Vagina (tissue), 2 donors: Measurements from ENCODE around the gene FCN3. TPM values are rescaled to one million over a fixed set of nuclear protein-coding genes. Genes with fewer than 3 reads are reported as not detected.

Source experiments
- DNase-seq, 2 donors: peaks; one replicate each; pipeline ENCODE4 v3.0.0-alpha.2; 2017; ENCODE audit errors: extremely low spot score in 2 of 2
- H3K27ac ChIP-seq: fragments of 200-600 bp; sonication (generic); one replicate; pipeline ENCODE4 v1.5.1; 2019
- H3K27me3 ChIP-seq: fragments of 200-600 bp; sonication (generic); one replicate; pipeline ENCODE4 v1.5.1; 2019
- H3K36me3 ChIP-seq, 2 donors: fragments of 200-600 bp; sonication (generic); one replicate each; pipeline ENCODE4 v1.5.1; 2017 to 2019
- H3K4me1 ChIP-seq: fragments of 200-600 bp; sonication (generic); one replicate; pipeline ENCODE4 v1.5.1; 2019
- H3K4me3 ChIP-seq, 2 donors: fragments of 200-600 bp; sonication (generic); 1 replicate in 1 of 2; 2 replicates in 1 of 2; pipeline ENCODE4 v1.5.1; 2016 to 2019
- H3K9me3 ChIP-seq: fragments of 200-600 bp; sonication (generic); one replicate; pipeline ENCODE4 v1.5.1; 2019
- POLR2A ChIP-seq, 2 donors: fragments of 450-650 bp; IDR thresholded peaks; one replicate each; pipeline ENCODE4 v1.6.1; 2017; ENCODE audit warnings: antibody characterized with exemption in 2 of 2, mild to moderate bottlenecking in 2 of 2, moderate library complexity in 2 of 2
- POLR2AphosphoS5 ChIP-seq, 2 donors: sonication (generic); formaldehyde crosslinking; IDR thresholded peaks; one replicate each; pipeline ENCODE4 v1.9.0; 2017; ENCODE audit warnings: antibody characterized with exemption in 2 of 2, mild to moderate bottlenecking in 2 of 2, low read depth in 1 of 2; ENCODE audit not compliant: insufficient read depth in 1 of 2
- intact Hi-C: fragments of 100-400 bp; cut with DNase I; formaldehyde crosslinking; loops from one replicate; pipeline ENCODE4 v1.15.1; 2023
- total RNA-seq: library from RNA; depleted of rRNA; stranded (reverse); fragments of >200 nt; gene quantifications from one replicate; pipeline ENCODE4 v1.2.3, GENCODE V29; 2016
- TF ChIP-seq, protein P1 (sequence below), 3 experiments: fragments of 450-650 bp in 2 of 3; fragments of 200-600 bp in 1 of 3; sonication (generic) in 1 of 3; IDR thresholded peaks; one replicate each; pipeline ENCODE4 v1.5.1; 2017 to 2019; ENCODE audit warnings: antibody characterized with exemption in 3 of 3, mild to moderate bottlenecking in 2 of 3, moderate library complexity in 2 of 3

FCN3 gene
- total RNA-seq, 1 donor from 2014 or later = 1.7 TPM

DNA sequence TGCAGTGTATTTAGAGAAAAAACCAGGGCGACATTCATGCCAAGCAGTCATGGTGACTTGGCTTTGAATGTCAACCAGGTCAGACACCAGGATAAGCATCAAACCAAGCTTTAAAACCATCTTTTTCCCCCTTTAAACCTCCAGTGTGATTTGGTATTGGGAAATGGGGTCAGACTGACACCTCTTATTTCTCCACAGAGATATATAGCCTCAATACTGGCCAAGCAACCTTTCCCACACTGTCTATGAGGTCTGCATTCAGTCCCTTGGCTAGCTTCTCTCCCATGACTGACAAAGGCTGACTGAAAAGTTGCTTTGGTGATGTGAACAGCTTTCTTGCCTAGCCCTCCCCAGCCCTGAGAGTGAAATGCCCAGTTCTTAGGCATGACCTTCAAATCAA is 39.5 kb upstream of the FCN3 start:
- intact Hi-C loops = no loop called here
- TF ChIP-seq, protein P1, sequence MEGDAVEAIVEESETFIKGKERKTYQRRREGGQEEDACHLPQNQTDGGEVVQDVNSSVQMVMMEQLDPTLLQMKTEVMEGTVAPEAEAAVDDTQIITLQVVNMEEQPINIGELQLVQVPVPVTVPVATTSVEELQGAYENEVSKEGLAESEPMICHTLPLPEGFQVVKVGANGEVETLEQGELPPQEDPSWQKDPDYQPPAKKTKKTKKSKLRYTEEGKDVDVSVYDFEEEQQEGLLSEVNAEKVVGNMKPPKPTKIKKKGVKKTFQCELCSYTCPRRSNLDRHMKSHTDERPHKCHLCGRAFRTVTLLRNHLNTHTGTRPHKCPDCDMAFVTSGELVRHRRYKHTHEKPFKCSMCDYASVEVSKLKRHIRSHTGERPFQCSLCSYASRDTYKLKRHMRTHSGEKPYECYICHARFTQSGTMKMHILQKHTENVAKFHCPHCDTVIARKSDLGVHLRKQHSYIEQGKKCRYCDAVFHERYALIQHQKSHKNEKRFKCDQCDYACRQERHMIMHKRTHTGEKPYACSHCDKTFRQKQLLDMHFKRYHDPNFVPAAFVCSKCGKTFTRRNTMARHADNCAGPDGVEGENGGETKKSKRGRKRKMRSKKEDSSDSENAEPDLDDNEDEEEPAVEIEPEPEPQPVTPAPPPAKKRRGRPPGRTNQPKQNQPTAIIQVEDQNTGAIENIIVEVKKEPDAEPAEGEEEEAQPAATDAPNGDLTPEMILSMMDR (IDR thresholded peaks at IDR 0.05) = no peak
- no peak for TF ChIP-seq POLR2A (IDR thresholded peaks at IDR 0.05)
- no peak for TF ChIP-seq POLR2AphosphoS5 (IDR thresholded peaks at IDR 0.05; ENCODE audit: insufficient read depth in 1 of 2, low read depth in 1 of 2)
- H3K27me3 ChIP-seq = no peaks in the 10 kb centered on the region
- H3K36me3 ChIP-seq = peaks cover 0 to 92% of the 10 kb centered on the region in 2 donors
- DNase-seq = no peak
- peaks cover 29% of the 10 kb centered on the region for H3K4me1 ChIP-seq
- H3K9me3 ChIP-seq = no peaks in the 10 kb centered on the region
- no peak overlapping the region for H3K27ac ChIP-seq
- H3K4me3 ChIP-seq = no peak overlapping the region

DNA sequence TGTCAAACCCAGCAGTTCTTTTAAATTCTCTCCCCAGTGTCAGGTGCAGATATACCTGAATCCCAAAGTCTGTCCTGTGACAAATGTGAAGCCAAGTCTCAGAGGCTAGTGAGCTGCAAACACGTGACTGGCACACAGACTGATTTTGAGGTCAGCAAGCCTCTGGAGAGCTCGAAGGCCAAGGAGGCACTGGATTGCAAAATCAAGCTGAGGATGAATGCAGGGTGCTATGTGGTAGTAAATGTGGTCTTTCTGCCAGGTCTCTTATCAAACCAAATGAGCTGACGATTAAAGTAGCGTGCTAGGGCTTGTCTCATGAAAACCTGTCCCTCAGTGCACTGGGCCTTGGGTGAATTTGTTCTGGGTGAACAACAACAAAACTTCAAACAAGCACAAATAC is 38.4 kb upstream of the FCN3 start:
- TF ChIP-seq POLR2A (IDR thresholded peaks at IDR 0.05) (no peak), POLR2AphosphoS5 (IDR thresholded peaks at IDR 0.05; ENCODE audit: insufficient read depth in 1 of 2, low read depth in 1 of 2) (no peak)
- TF ChIP-seq, protein P1 (IDR thresholded peaks at IDR 0.05) = no peak
- peaks cover 0 to 97% of the 10 kb centered on the region in 2 donors for H3K36me3 ChIP-seq
- no peak for DNase-seq
- H3K4me3 ChIP-seq = no peak overlapping the region
- no peak overlapping the region for H3K27ac ChIP-seq
- H3K27me3 ChIP-seq = no peaks in the 10 kb centered on the region
- intact Hi-C loops = no loop called here
- no peaks in the 10 kb centered on the region for H3K9me3 ChIP-seq
- peaks cover 18% of the 10 kb centered on the region for H3K4me1 ChIP-seq

DNA sequence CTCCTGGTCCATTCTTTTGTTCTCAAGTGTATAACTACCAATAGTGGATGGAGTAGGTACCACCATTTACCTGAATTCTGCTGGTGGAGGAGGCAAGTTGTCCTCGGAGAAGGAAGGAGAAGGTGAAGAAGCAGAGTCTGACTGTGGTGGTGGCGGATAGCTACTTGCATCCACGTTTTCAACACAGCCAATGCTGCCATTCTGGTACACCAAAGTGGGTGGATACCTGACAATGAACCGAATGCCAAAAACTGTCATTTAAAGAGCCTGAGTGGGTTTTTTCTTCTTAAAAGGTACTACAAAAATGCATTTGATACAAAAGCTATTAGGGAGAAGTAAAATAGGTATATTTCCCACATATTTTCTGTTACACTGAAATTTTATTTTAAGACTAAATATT is 37.9 kb upstream of the FCN3 start:
- no peak for DNase-seq
- no peak overlapping the region for H3K4me3 ChIP-seq
- intact Hi-C loops = no loop called here
- no peaks in the 10 kb centered on the region for H3K27me3 ChIP-seq
- TF ChIP-seq POLR2AphosphoS5 (IDR thresholded peaks at IDR 0.05; ENCODE audit: insufficient read depth in 1 of 2, low read depth in 1 of 2) (no peak), POLR2A (IDR thresholded peaks at IDR 0.05) (no peak)
- TF ChIP-seq, protein P1 (IDR thresholded peaks at IDR 0.05) = no peak
- peaks cover 0 to 97% of the 10 kb centered on the region in 2 donors for H3K36me3 ChIP-seq
- H3K9me3 ChIP-seq = no peaks in the 10 kb centered on the region
- H3K4me1 ChIP-seq = peaks cover 13% of the 10 kb centered on the region
- no peak overlapping the region for H3K27ac ChIP-seq

DNA sequence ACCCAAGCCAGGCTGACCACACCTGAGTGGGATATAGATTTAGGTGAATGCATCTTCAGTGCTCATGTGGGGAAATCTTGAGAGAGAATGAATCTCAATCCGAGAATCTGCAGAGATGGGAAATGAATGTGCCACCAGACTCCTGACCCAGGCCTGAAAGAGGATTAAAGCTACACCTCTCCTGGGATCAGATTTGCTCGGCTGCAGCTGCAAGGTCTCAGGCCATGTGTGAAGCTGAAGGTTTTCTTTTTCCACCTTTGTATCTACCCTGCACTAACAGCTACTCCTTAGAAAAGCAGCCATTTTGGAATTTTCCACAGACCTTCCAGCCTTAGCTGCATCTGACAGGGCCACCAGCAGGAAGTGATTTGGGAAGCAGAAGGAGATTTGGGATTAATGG is 36.1 kb upstream of the FCN3 start:
- no peak for DNase-seq
- H3K4me1 ChIP-seq = peaks cover 16% of the 10 kb centered on the region
- intact Hi-C loops = no loop called here
- no peak for TF ChIP-seq POLR2A (IDR thresholded peaks at IDR 0.05)
- no peak for TF ChIP-seq POLR2AphosphoS5 (IDR thresholded peaks at IDR 0.05; ENCODE audit: insufficient read depth in 1 of 2, low read depth in 1 of 2)
- TF ChIP-seq, protein P1 (IDR thresholded peaks at IDR 0.05) = no peak
- H3K27me3 ChIP-seq = no peaks in the 10 kb centered on the region
- no peak overlapping the region for H3K4me3 ChIP-seq
- H3K9me3 ChIP-seq = no peaks in the 10 kb centered on the region
- no peak overlapping the region for H3K27ac ChIP-seq
- H3K36me3 ChIP-seq = peaks cover 0 to 91% of the 10 kb centered on the region in 2 donors

DNA sequence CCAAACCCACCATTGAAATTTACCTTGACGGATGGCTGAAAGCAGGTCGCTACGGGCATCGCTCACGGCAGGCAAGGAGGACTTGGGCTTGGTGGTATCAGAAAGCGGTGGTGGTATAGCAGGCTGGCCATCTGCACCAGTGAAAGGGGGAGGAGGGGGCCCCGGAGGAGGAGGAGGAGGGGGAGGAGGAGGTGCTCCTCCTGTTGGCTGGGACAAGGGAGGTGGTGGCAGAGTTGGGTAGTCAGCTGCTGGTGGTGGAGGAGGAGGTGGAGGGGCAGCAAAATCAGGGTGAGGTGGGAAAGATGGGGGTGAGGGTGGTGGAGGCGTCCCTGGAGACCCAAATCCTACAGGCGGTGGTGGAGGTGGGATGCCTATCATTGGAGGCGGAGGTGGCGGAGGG is 35.0 kb upstream of the FCN3 start:
- no peak overlapping the region for H3K27ac ChIP-seq
- intact Hi-C loops = loop anchor here (5.0 kb wide), 1 partner anchor 78 kb away; no protein-coding TSS in a partner anchor
- no peak overlapping the region for H3K4me3 ChIP-seq
- peaks cover 26% of the 10 kb centered on the region for H3K4me1 ChIP-seq
- H3K36me3 ChIP-seq = peaks cover 0 to 82% of the 10 kb centered on the region in 2 donors
- DNase-seq = no peak
- no peaks in the 10 kb centered on the region for H3K9me3 ChIP-seq
- no peaks in the 10 kb centered on the region for H3K27me3 ChIP-seq
- TF ChIP-seq POLR2AphosphoS5 (IDR thresholded peaks at IDR 0.05; ENCODE audit: insufficient read depth in 1 of 2, low read depth in 1 of 2) = no peak
- TF ChIP-seq POLR2A (IDR thresholded peaks at IDR 0.05) = no peak
- TF ChIP-seq, protein P1 (IDR thresholded peaks at IDR 0.05) = no peak
